SK-N-MC (cell line): ENCODE data around the gene IL10RB.
"Not testable (repeated sequence)": the region's sequence is repeated elsewhere in the genome, so short reads cannot be mapped to it uniquely, and the experiment has no call there.

ENCODE experiments used
- EZH2 ChIP-seq: fragments of 200-600 bp; sonication (generic); IDR thresholded peaks from one replicate; pipeline ENCODE4 v1.6.1; 2017; ENCODE audit warnings: antibody characterized with exemption
- FOXP2 ChIP-seq: optimal IDR thresholded peaks from 2 replicates; pipeline ENCODE3; 2011; ENCODE audit warnings: mild to moderate bottlenecking, moderate library complexity; ENCODE audit not compliant: insufficient read depth; ENCODE audit errors: extremely low read length, control extremely low read depth
- POLR2AphosphoS5 ChIP-seq: IDR thresholded peaks from 2 replicates; pipeline ENCODE4 v1.6.1; 2012; ENCODE audit warnings: mild to moderate bottlenecking, low read depth, low read length, borderline replicate concordance

- TF ChIP-seq POLR2AphosphoS5, EZH2, FOXP2: not testable (repeated sequence)
These were observed 57.4 kb downstream of the IL10RB start for GRCh38 chr21:33323610-33324009.
